ENCODE data around the gene TMEM14A. TPM values are rescaled to one million over a fixed set of nuclear protein-coding genes. Genes with fewer than 3 reads are reported as not detected.

The TMEM14A gene
- polyA plus RNA-seq (2013) = 23.1 TPM

- CTCF ChIA-PET = interaction anchor here (1.1 kb wide), 1 partner anchor 255 kb away, joined by 5 read pairs; no protein-coding TSS in a partner anchor
- Histone ChIP-seq H3K27ac (ENCODE audit: insufficient read depth in 1 of 2, low read depth in 1 of 2, low read length in 2 of 2, poor library complexity in 1 of 2, severe bottlenecking in 2 of 2) (peak within 1 kb of the TSS in 1 of 2 experiments; percentile 1), H3K27me3 (replicated peaks in 2 of 5; ENCODE audit: control insufficient read depth in 4 of 5, insufficient read depth in 5 of 5, low read length in 4 of 5) (peaks cover 0 to 1% (median 0%) of the 10 kb centered on the region in 5 experiments), H3K9me3 (ENCODE audit: control extremely low read depth in 1 of 5, control insufficient read depth in 4 of 5, insufficient read depth in 2 of 5, low read depth in 1 of 5, low read length in 4 of 5) (no peaks in the 10 kb centered on the region), H3K4me3 (ENCODE audit: control insufficient read depth in 1 of 7, extremely low read depth in 1 of 7, insufficient read depth in 4 of 7, low read depth in 2 of 7, low read length in 6 of 7) (peak within 1 kb of the TSS; percentile 46 to 89 (median 76)), H3K36me3 (ENCODE audit: control insufficient read depth in 4 of 4, insufficient read depth in 4 of 4, low read length in 3 of 4) (no peaks in the 10 kb centered on the region), H3K4me1 (ENCODE audit: control extremely low read depth in 1 of 4, control insufficient read depth in 4 of 4, insufficient read depth in 4 of 4, low read length in 3 of 4) (peaks cover 0 to 15% (median 10%) of the 10 kb centered on the region in 4 experiments)
- peak; percentile 84 to 90 (median 88) for DNase-seq
- WGBS (ENCODE audit: insufficient coverage) = 4% methylated on average over 33 of the region's 42 CpGs
- POLR2A ChIA-PET = no interaction called here
Measured at GRCh38 chr6:52670502-52671409, at the start of gene TMEM14A. Gene TMEM14A (plus strand): TSS chr6:52671113. CDS start chr6:52677103, 5,990 bp downstream.

- no peak overlapping the region for H3K4me3 ChIP-seq (ENCODE audit: control insufficient read depth in 1 of 7, extremely low read depth in 1 of 7, insufficient read depth in 4 of 7, low read depth in 2 of 7, low read length in 6 of 7)
- H3K27ac ChIP-seq (ENCODE audit: insufficient read depth in 1 of 2, low read depth in 1 of 2, low read length in 2 of 2, poor library complexity in 1 of 2, severe bottlenecking in 2 of 2) = no peak overlapping the region
- CTCF ChIA-PET = no interaction called here
- no peak for DNase-seq
- WGBS (ENCODE audit: insufficient coverage) = no CpG with 5 or more reads among the region's 1 CpG
- H3K4me1 ChIP-seq (ENCODE audit: control extremely low read depth in 1 of 4, control insufficient read depth in 4 of 4, insufficient read depth in 4 of 4, low read length in 3 of 4) = no peaks in the 10 kb centered on the region
- H3K9me3 ChIP-seq (ENCODE audit: control extremely low read depth in 1 of 5, control insufficient read depth in 4 of 5, insufficient read depth in 2 of 5, low read depth in 1 of 5, low read length in 4 of 5) = no peaks in the 10 kb centered on the region
- POLR2A ChIA-PET = no interaction called here
- H3K27me3 ChIP-seq (replicated peaks in 2 of 5; ENCODE audit: control insufficient read depth in 4 of 5, insufficient read depth in 5 of 5, low read length in 4 of 5) = no peaks in the 10 kb centered on the region
- no peaks in the 10 kb centered on the region for H3K36me3 ChIP-seq (ENCODE audit: control insufficient read depth in 4 of 4, insufficient read depth in 4 of 4, low read length in 3 of 4)
Measured at GRCh38 chr6:52621631-52622030, 49.3 kb upstream of the TMEM14A start.

DNA sequence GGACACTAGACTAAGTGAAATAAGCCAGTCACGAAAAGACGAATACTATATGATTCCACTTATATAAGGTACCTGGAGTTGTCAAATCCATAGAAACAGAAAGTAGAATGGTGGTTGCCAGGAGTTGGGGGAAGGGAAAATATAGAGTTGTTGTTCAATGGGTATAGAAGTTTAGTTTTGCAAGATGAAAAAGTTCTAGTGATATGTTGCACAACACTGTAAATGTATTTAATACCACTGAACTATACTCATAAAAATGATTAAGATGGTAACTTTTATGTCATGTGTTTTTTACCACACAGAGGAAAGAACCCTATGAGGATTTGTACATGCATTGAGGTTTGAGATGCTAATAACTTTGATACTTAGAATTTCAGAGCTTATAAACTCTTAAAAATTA is 48.1 kb upstream of the TMEM14A start:
- no peak for DNase-seq
- Histone ChIP-seq H3K36me3 (ENCODE audit: control insufficient read depth in 4 of 4, insufficient read depth in 4 of 4, low read length in 3 of 4) (no peaks in the 10 kb centered on the region), H3K27me3 (replicated peaks in 2 of 5; ENCODE audit: control insufficient read depth in 4 of 5, insufficient read depth in 5 of 5, low read length in 4 of 5) (no peaks in the 10 kb centered on the region), H3K27ac (ENCODE audit: insufficient read depth in 1 of 2, low read depth in 1 of 2, low read length in 2 of 2, poor library complexity in 1 of 2, severe bottlenecking in 2 of 2) (no peak overlapping the region), H3K9me3 (ENCODE audit: control extremely low read depth in 1 of 5, control insufficient read depth in 4 of 5, insufficient read depth in 2 of 5, low read depth in 1 of 5, low read length in 4 of 5) (no peaks in the 10 kb centered on the region), H3K4me1 (ENCODE audit: control extremely low read depth in 1 of 4, control insufficient read depth in 4 of 4, insufficient read depth in 4 of 4, low read length in 3 of 4) (no peaks in the 10 kb centered on the region), H3K4me3 (ENCODE audit: control insufficient read depth in 1 of 7, extremely low read depth in 1 of 7, insufficient read depth in 4 of 7, low read depth in 2 of 7, low read length in 6 of 7) (no peak overlapping the region)
- CTCF ChIA-PET = no interaction called here
- POLR2A ChIA-PET = interaction anchor here (0.6 kb wide), 1 partner anchor 319 kb away, joined by 3 read pairs; no protein-coding TSS in a partner anchor
- WGBS (ENCODE audit: insufficient coverage) = 100% methylated on average over 2 of the region's 2 CpGs

GRCh38 chr6:52632011-52632410 is 38.9 kb upstream of the TMEM14A start:
- Histone ChIP-seq H3K4me3 (ENCODE audit: control insufficient read depth in 1 of 7, extremely low read depth in 1 of 7, insufficient read depth in 4 of 7, low read depth in 2 of 7, low read length in 6 of 7) (no peak overlapping the region), H3K9me3 (ENCODE audit: control extremely low read depth in 1 of 5, control insufficient read depth in 4 of 5, insufficient read depth in 2 of 5, low read depth in 1 of 5, low read length in 4 of 5) (no peaks in the 10 kb centered on the region), H3K27ac (ENCODE audit: insufficient read depth in 1 of 2, low read depth in 1 of 2, low read length in 2 of 2, poor library complexity in 1 of 2, severe bottlenecking in 2 of 2) (no peak overlapping the region), H3K27me3 (replicated peaks in 2 of 5; ENCODE audit: control insufficient read depth in 4 of 5, insufficient read depth in 5 of 5, low read length in 4 of 5) (no peaks in the 10 kb centered on the region), H3K36me3 (ENCODE audit: control insufficient read depth in 4 of 4, insufficient read depth in 4 of 4, low read length in 3 of 4) (no peaks in the 10 kb centered on the region), H3K4me1 (ENCODE audit: control extremely low read depth in 1 of 4, control insufficient read depth in 4 of 4, insufficient read depth in 4 of 4, low read length in 3 of 4) (peaks cover 0 to 6% (median 0%) of the 10 kb centered on the region in 4 experiments)
- CTCF ChIA-PET = interaction anchor here (3.7 kb wide), 1 partner anchor 31 kb away, joined by 14 read pairs; no protein-coding TSS in a partner anchor
- POLR2A ChIA-PET = no interaction called here
- no CpG with 5 or more reads among the region's 1 CpG for WGBS (ENCODE audit: insufficient coverage)
- no peak for DNase-seq

DNA sequence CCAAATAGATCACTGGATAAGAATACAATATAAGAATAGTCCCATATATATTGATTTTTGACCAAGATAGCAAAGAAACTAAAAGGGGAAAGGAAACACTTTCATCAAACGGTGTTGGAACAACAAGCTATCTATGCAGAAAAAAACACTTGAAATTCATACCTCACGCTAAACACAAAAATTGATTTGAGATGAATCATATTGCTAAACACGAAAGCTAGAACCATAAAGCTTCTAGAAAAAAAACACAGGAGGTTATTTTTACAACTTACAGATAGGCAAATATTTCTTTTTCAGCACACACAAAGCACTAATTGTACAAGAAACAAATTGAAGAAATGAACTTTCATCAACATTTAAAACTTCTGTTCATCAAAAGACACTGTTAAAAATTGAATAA is 36.7 kb upstream of the TMEM14A start:
- no CpG with 5 or more reads among the region's 3 CpGs for WGBS (ENCODE audit: insufficient coverage)
- no peaks in the 10 kb centered on the region for H3K36me3 ChIP-seq (ENCODE audit: control insufficient read depth in 4 of 4, insufficient read depth in 4 of 4, low read length in 3 of 4)
- H3K27me3 ChIP-seq (replicated peaks in 2 of 5; ENCODE audit: control insufficient read depth in 4 of 5, insufficient read depth in 5 of 5, low read length in 4 of 5) = no peaks in the 10 kb centered on the region
- H3K4me1 ChIP-seq (ENCODE audit: control extremely low read depth in 1 of 4, control insufficient read depth in 4 of 4, insufficient read depth in 4 of 4, low read length in 3 of 4) = peaks cover 0 to 6% (median 0%) of the 10 kb centered on the region in 4 experiments
- H3K9me3 ChIP-seq (ENCODE audit: control extremely low read depth in 1 of 5, control insufficient read depth in 4 of 5, insufficient read depth in 2 of 5, low read depth in 1 of 5, low read length in 4 of 5) = no peaks in the 10 kb centered on the region
- CTCF ChIA-PET = interaction anchor here (1.0 to 3.7 kb wide), 4 partner anchors 17 to 31 kb away, joined by 3 to 14 read pairs (median 3); no protein-coding TSS in a partner anchor
- H3K27ac ChIP-seq (ENCODE audit: insufficient read depth in 1 of 2, low read depth in 1 of 2, low read length in 2 of 2, poor library complexity in 1 of 2, severe bottlenecking in 2 of 2) = no peak overlapping the region
- no peak overlapping the region for H3K4me3 ChIP-seq (ENCODE audit: control insufficient read depth in 1 of 7, extremely low read depth in 1 of 7, insufficient read depth in 4 of 7, low read depth in 2 of 7, low read length in 6 of 7)
- POLR2A ChIA-PET = no interaction called here
- no peak for DNase-seq

GRCh38 chr6:52635049-52635577 is 35.8 kb upstream of the TMEM14A start:
- no peak overlapping the region for H3K27ac ChIP-seq (ENCODE audit: insufficient read depth in 1 of 2, low read depth in 1 of 2, low read length in 2 of 2, poor library complexity in 1 of 2, severe bottlenecking in 2 of 2)
- H3K36me3 ChIP-seq (ENCODE audit: control insufficient read depth in 4 of 4, insufficient read depth in 4 of 4, low read length in 3 of 4) = no peaks in the 10 kb centered on the region
- CTCF ChIA-PET = interaction anchor here (1.0 to 3.7 kb wide), 4 partner anchors 16 to 32 kb away, joined by 3 to 14 read pairs (median 3); no protein-coding TSS in a partner anchor
- DNase-seq = no peak
- POLR2A ChIA-PET = no interaction called here
- WGBS (ENCODE audit: insufficient coverage) = 41% methylated on average over 3 of the region's 5 CpGs
- H3K4me3 ChIP-seq (ENCODE audit: control insufficient read depth in 1 of 7, extremely low read depth in 1 of 7, insufficient read depth in 4 of 7, low read depth in 2 of 7, low read length in 6 of 7) = no peak overlapping the region
- peaks cover 0 to 8% (median 3%) of the 10 kb centered on the region in 4 experiments for H3K4me1 ChIP-seq (ENCODE audit: control extremely low read depth in 1 of 4, control insufficient read depth in 4 of 4, insufficient read depth in 4 of 4, low read length in 3 of 4)
- H3K27me3 ChIP-seq (replicated peaks in 2 of 5; ENCODE audit: control insufficient read depth in 4 of 5, insufficient read depth in 5 of 5, low read length in 4 of 5) = no peaks in the 10 kb centered on the region
- H3K9me3 ChIP-seq (ENCODE audit: control extremely low read depth in 1 of 5, control insufficient read depth in 4 of 5, insufficient read depth in 2 of 5, low read depth in 1 of 5, low read length in 4 of 5) = no peaks in the 10 kb centered on the region

- Histone ChIP-seq H3K36me3 (ENCODE audit: control insufficient read depth in 4 of 4, insufficient read depth in 4 of 4, low read length in 3 of 4) (no peaks in the 10 kb centered on the region), H3K4me3 (ENCODE audit: control insufficient read depth in 1 of 7, extremely low read depth in 1 of 7, insufficient read depth in 4 of 7, low read depth in 2 of 7, low read length in 6 of 7) (no peak overlapping the region), H3K9me3 (ENCODE audit: control extremely low read depth in 1 of 5, control insufficient read depth in 4 of 5, insufficient read depth in 2 of 5, low read depth in 1 of 5, low read length in 4 of 5) (no peaks in the 10 kb centered on the region), H3K27ac (ENCODE audit: insufficient read depth in 1 of 2, low read depth in 1 of 2, low read length in 2 of 2, poor library complexity in 1 of 2, severe bottlenecking in 2 of 2) (no peak overlapping the region), H3K27me3 (replicated peaks in 2 of 5; ENCODE audit: control insufficient read depth in 4 of 5, insufficient read depth in 5 of 5, low read length in 4 of 5) (no peaks in the 10 kb centered on the region), H3K4me1 (ENCODE audit: control extremely low read depth in 1 of 4, control insufficient read depth in 4 of 4, insufficient read depth in 4 of 4, low read length in 3 of 4) (peaks cover 9 to 25% (median 16%) of the 10 kb centered on the region in 4 experiments)
- whole genome bisulfite sequencing (ENCODE audit: insufficient coverage) = 100% methylated on average over 1 of the region's 2 CpGs
- ChIA-PET CTCF (no interaction called here), POLR2A (no interaction called here)
- DNase-seq = no peak
Measured at GRCh38 chr6:52636830-52637229, 34.1 kb upstream of the TMEM14A start.

All from common myeloid progenitor, CD34-positive (primary cell).